ENCODE results near the gene PPP6C.
"Not testable (repeated sequence)": the region's sequence is repeated elsewhere in the genome, so short reads cannot be mapped to it uniquely, and the experiment has no call there.

Gene PPP6C

DNA sequence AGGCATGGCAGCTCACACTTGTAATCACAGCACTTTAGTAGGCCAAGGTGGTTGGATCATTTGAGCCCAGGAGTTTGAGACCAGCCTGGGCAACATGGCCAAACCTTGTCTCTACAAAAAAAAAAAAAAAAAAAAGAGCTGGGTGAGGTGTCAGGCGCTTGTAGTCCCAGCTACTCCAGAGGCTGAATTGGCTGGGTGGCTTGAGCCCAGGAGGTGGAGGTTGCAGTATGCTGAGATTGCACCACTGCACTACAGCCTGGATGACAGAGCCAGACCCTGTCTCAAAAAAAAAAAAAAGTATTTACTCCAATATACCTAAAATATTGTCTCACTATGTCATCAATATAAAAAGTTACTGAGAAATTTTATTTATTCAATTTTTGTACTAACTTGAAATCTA is 49.0 kb downstream of the PPP6C start:
- DNase-seq = no peak

DNA sequence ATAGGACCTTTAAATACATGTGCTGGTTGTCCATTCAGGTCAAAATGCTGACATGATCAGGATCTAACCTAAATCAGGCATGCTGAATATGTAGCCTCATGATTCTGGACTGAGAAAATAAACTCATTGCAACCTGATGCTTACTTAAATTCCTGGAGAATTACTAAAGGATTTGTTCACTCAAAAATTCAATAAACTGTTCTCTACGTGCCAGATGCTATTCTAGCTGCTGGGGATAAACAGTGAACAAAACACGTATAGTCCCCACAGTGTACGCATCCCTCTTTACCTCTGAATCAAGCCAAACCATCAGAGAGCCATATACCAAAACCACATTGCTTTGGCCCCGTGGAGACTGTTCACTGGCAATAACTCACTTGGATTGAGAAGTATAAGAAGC is 52.4 kb downstream of the PPP6C start:
- DNase-seq = no peak

DNA sequence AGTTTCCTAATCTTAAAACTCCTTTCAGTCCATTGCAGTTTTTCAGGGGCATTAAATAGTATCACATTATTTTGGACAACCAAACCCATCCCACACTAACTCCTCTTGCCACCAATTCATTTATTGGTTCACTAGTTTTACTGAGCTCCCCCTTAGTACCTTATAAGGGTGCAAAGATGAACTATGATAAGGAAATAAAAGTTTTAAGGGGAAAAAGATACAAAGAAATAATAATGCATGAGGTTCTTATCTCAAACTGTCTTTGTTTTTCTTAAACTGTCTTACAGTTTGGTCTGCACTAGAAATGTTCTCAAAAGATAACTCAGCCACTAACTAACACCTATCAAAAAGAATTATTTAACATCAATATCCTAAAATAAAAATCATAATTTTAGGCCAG is 54.6 kb downstream of the PPP6C start:
- no peak for DNase-seq

DNA sequence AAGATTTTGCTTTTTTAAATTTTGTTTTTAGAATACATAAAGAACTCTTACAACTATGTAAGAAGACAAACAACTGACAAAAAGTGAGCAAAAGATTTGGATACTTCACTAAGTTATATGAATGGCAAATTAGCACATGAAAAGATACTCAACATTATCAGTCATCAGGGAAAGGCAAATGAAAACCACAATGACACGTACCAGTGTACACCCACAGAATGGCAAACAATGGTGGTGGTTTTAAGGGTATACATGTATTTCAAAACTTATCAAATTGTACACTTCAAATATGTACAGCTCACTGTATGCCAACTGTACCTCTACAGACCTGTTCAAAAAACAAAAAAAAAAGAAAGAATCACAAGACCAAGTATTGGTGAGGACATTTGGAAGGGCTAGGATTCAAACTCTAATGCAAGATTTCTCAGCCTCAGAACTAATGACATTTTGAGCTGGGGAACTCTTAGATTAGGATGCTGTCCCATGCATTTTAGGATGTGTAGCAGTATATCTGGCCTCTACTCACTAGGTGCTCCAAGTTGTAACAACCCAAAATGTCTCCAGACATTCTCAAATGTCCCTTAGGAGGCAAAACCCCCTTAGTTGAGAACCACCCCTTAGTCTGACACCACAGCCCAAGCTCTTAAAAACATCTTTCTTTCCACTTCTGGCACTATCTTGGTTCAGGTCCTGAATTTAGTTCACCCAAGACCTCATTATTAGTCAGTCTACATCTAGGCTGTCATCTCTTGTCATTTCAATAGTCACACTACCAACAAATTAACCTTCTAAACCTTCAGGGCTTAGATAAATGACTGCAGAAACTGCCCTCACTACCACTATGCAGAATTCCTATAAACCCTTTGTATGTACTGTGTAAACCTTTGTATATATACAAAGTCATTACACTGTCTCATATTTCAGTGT is 55.9 kb downstream of the PPP6C start:
- no peak for DNase-seq

DNA sequence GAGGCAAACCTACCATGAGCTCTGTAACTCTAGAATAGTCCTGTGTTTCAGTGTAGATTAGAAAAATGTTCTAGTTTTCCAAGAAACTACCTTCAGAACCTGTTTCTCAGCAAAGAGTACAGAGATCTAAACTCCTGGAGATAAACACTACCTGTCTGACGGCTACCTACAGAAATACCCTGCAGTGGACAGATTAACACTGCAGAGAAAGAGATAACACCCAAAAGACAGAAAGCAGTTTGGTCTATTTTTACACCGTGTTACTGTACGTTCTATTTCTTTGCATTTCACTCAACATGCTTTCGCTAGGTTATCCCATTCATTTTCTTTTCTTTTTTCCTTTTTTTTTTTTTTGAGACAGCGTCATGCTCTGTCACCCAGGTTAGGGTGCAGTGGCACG is 57.8 kb downstream of the PPP6C start:
- no peak for DNase-seq

DNA sequence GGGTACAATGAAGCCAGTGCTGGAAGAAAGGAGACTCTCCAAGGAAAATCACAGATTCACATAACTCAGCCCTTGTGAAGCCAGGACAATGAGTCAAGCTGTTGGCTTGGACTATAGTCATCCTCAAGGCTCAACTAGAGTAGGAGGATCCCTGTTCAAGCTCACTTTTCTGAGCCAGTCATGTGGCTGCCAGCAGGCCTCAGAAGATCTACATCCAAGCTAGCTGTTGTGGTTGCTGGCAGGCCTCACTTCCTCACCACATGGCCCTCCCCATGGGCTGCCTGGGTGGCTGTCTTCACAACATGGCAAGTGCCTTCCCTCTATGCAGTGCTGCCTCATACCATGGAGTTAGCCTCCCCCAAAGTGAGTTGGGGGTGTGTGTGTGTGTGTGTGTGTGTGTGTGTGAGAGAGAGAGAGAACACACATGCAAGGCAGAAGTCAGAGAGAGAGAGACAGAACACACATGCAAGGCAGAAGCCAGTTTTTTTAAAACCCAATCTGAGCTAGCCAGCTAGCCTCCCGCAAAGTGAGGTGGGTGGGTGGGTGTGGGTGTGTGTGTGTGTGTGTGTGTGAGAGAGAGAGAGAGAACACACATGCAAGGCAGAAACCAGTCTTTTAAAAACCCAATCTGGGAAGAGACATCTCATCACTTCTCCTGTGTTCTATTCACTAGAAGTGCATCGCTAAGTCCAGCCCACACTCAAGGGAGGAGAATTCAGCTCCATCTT is 63.4 kb downstream of the PPP6C start:
- no peak for DNase-seq

DNA sequence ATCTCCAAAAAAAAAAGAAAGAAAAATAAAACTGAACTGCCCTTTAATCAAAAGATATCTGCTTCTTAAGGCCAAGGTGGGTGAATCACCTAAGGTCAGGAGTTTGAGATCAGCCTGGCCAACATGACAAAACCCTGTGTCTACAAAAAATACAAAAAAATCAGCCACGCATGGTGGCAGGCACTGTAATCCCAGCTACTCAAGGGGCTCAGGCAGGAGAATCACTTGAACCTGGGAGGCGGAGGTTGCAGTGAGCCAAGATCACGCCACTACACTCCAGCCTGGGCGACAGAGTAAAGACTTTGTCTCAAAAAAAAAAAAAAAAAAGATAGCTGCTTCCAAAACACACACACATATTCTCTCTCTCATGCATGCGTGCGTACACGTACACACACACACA is 64.1 kb downstream of the PPP6C start:
- no peak for DNase-seq

DNA sequence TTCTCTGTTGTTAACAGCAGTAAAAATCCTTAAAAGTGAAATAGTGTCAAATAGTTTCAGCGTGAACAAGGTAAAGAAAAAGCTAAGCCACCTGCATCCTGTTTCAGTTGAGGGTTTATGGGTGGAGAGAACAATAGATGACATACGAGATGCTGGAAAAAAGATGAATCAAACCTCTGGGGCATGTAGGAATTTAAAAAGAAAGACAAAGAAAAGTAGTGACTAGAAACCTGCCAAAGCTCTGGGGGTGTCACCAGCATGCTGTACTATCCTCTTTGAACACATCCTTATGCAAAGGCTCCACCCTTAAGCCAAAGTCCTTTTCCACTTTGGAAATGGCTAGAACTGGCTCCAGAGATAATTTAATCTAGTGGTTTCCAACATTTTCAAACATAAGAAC is 68.5 kb downstream of the PPP6C start:
- peak; percentile 34 for DNase-seq

DNA sequence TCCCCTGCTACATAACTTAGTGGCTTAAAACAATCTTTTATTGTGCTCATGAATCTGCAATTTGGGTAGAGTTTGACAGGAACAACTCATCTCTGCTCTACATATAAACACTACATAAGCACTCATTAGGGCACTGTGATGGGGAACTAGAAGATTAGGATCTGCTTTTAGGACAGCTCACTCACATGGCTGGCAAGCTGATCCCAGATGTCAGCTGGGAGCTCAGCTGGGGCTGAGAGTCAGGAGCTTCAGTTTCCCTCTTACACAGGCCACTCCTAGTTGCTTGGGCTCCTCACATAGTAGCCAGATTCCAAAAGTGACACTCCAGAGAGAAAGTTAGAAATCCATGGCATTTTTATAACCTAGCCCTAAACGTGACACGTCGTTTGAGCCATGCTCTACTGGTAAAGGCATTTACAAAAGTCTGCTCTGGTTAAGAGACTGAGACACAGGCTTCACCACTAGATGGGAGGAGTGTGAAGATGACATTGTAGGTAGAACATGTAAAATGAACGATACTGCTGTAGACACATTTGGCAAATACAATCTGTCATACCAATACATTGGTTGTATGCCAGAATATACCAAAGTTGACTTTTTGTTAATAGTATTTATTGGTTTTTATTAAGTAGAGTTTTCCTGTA is 69.8 kb downstream of the PPP6C start:
- DNase-seq = no peak

DNA sequence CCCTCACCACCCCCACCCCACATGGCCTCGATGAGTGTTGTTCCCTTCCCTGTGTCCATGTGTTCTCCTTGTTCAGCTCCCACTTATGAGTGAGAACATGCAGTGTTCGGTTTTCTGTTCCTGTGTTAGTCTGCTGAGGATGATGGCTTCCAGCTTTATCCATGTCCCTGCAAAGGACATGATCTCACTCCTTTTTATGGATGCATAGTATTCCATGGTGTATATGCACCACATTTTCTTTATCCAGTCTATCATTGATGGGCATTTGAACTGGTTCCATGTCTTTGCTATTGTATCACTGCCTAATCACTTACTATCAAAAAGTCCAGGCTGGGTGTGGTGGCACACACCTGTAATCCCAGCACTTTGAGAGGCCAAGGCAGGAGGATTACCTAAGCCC is 70.9 kb downstream of the PPP6C start:
- not testable (repeated sequence) for DNase-seq

DNA sequence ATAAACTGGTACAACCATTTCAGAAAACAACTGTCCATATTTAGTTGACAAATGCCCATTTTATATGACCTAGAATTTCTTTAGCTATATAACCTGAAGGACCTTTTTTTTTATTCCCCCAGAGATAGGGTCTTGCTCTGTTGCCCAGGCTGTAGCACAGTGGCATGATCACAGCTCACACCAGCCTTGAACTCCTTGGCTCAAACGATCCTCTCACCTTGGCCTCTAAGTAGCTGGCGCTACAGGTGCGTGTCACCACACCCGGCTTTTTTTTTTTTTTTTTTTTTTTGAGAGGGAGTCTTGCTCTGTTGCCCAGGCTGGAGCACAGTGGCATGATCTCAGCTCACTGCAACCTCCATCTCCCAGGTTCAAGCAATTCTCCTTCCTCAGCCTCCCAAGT is 75.1 kb downstream of the PPP6C start:
- DNase-seq = not testable (repeated sequence)

DNA sequence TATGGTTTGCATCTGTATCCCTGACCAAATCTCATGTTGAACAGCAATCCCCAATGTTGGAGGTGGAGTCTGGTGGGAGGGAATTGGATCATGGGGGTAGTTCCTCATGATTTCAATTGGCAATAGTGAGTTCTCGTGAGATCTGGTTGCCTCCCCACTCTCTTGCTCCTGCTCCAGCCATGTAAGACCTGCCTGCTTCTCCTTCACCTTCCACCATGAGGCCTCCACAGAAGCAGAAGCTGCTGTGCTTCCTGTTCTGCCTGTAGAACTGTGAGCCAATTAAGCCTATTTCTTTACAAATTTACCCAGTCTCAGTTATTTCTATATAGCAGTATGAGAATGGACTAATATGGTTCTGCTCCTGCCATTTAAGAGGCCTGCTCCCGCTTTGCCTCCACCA is 79.1 kb downstream of the PPP6C start:
- DNase-seq = no peak

DNA sequence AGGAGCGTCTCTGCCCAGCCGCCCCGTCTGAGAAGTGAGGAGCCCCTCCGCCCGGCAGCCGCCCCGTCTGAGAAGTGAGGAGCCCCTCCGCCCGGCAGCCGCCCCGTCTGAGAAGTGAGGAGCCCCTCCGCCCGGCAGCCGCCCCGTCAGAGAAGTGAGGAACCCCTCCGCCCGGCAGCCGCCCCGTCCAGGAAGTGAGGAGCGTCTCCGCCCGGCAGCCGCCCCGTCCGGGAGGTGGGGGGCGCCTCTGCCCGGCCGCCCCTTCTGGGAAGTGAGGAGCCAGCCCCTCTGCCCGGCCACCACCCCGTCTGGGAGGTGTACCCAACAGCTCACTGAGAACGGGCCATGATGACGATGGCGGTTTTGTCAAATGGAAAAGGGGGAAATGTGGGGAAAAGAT is 81.1 kb downstream of the PPP6C start:
- not testable (repeated sequence) for DNase-seq

DNA sequence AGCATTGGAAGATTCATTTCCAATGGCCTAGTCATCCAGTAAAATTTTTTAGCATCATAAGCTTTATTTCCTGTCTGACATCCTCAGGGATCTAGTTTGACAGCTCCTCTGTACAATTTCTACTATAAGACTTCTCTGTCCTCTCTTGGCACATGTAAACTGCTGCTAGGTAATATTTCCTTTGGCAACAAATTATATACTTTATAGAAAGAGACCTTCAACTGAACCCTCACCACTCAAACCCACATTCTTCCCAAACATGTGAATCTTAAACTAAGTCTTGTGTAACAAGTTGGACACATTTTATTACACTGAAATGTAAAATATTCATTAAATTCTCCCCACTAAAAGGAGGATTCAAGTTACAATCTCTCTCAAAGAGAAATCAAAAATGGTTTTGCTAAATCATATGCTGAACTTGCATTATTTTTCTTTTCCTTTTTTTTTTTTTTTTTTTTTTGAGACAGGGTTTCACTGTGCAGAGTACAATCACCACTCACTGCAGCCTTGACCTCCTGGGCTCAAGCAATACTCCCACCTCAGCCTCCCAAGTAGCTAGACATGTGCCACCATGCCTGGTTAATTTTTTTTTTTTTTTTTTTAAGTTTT is 83.2 kb downstream of the PPP6C start:
- no peak for DNase-seq

DNA sequence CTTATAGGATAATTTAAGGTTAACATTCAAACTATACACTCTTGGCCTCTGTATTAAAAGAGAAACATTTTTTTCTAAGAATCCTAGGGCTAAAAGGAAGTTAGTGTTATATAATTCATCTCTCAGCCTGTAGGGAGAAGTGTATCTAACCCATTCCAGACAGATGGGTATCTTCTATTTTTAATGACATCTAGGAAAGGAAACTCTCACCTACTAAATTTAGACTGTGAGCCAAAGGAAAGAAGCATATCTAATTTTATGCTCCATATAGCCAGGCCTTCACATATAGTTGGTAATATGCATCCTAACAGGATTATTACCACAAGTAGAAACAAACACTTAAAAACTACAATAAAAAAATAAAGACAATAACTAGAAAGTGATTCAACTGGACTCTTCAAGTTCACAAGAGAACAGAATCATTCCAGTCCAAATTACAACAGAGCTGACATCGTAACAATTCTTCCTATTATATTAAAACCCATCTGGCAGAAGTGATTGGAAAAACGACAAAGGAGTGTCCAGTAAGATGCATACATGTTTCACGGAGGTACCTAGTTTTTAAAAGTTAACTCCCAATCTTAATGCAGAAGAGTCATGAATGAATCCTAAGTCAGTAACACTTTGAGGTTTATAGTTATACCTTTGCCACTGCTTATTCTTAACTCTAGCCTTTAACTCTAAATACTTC is 85.7 kb downstream of the PPP6C start:
- no peak for DNase-seq

DNA sequence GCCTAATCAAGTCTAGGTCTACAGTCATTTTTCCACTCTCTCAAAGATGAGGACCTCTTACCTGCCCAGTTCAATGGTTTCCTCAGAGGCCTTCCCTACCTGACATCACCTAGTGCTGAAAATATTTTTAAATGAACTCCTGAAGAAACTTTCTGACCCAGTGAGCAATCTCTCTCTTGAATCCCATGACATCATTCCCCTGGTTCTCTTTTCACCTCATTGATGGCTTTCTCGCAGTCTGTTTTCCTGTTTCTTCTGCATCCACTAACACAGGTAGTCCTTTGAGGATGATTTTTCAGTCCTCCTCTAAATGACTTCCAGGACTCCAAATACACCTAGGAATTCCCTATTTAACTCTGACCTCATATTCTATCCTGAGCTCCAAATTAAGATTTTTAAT is 86.6 kb downstream of the PPP6C start:
- DNase-seq = no peak

DNA sequence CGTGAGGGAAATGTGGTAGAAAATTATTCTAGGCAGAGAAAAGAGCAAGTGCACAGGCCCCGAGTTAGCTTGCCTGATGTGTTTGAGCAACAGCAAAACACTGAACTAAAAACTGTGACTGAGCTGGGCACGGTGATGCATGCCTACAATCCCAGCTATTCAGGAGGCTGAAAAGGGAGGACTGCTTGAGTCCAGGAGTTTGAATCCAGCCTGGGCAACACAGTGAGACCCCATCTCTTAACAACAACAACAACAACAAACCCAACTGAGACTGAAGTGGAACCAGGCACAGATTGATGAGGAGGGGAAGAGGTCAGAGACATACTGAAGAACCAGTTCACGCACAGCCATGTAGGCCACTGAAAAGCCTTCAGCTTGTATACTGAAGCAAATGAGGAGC is 88.8 kb downstream of the PPP6C start:
- no peak for DNase-seq

DNA sequence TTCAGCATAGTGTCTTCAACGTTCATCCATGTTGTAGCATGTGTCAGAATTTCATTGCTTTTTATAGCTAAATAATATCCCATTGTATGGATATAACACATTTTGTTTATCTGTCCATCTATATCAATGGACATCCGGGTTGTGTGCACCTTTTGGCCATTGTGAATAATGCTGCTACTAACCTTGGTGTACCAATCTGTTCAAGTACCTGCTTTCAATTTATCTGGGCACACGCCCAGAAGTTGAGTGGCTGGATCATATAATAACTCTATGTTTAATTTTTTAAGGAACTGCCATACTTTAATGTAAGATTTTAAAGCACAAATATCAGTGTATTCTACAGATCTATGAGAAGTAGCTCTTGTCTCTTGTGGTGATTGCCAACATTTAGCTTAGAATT is 89.8 kb downstream of the PPP6C start:
- DNase-seq = no peak

Data from NCI-H146 (cell line).